ENCODE results near the gene HHIPL1. TPM values are rescaled to one million over a fixed set of nuclear protein-coding genes. Genes with fewer than 3 reads are reported as not detected.

The HHIPL1 gene
- total RNA-seq, 1 experiment from 2014 or later, result not detected

DNA sequence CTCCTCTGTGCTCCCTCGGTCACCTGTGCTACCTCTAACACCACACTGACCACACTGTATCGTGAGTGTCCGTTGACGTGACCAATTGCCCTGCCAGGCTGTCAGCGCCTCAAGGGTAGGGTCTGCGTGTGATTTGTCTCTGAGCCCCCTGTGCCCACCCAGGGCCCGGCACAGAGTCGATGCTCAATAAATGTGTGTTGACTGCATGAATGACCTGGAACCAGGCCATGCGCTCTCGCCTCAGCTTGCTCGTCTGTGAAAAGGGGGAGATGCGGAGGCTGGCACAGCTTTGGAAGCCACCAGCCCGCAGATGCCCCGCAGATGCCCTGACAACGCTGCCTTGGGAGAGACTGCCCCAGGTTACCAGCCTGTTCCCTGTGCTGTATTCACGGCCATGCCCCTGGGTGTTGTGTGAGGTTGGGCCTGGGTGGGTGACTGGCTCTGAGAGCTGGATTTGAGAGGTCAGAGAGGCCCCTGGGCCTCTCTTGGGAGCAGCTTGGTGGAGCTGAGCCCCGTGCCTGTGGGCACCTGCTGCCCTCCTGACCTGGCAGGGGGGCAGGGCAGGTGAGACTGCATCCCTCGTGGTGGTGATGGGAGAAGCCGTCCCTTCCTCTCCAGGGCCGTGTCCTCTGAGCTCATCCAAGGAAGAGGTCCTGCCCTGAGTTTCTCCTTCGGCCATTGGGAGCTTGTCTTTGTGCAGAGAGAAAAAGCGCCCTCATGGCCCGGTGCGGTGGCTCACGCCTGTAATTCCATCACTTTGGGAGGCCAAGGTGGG lies 82.4 kb downstream of the HHIPL1 start:
- no peak overlapping the region for H3K27ac Mint-ChIP-seq (ENCODE audit: unreplicated experiment)
- intact Hi-C loops (cut with micrococcal nuclease; ENCODE audit: unreplicated experiment), result no loop called here
- no peak for DNase-seq
- H3K36me3 Mint-ChIP-seq (ENCODE audit: insufficient read depth, unreplicated experiment), result no peaks in the 10 kb centered on the region
- H3K4me3 Mint-ChIP-seq (ENCODE audit: low read depth, unreplicated experiment), result no peak overlapping the region
- TF ChIP-seq, protein P1, sequence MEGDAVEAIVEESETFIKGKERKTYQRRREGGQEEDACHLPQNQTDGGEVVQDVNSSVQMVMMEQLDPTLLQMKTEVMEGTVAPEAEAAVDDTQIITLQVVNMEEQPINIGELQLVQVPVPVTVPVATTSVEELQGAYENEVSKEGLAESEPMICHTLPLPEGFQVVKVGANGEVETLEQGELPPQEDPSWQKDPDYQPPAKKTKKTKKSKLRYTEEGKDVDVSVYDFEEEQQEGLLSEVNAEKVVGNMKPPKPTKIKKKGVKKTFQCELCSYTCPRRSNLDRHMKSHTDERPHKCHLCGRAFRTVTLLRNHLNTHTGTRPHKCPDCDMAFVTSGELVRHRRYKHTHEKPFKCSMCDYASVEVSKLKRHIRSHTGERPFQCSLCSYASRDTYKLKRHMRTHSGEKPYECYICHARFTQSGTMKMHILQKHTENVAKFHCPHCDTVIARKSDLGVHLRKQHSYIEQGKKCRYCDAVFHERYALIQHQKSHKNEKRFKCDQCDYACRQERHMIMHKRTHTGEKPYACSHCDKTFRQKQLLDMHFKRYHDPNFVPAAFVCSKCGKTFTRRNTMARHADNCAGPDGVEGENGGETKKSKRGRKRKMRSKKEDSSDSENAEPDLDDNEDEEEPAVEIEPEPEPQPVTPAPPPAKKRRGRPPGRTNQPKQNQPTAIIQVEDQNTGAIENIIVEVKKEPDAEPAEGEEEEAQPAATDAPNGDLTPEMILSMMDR (IDR thresholded peaks at IDR 0.05; ENCODE audit: unreplicated experiment), result no peak
- no peaks in the 10 kb centered on the region for H3K9me3 Mint-ChIP-seq (ENCODE audit: low read depth, unreplicated experiment)
- BruUV-seq (replicated peaks), result no TSS peak
- CTCF ChIA-PET, result interaction anchor here (0.5 to 0.6 kb wide), 2 partner anchors 13 to 43 kb away, joined by 4 to 5 read pairs; partner anchors contain the start of gene CYP46A1
- H3K4me1 Mint-ChIP-seq (ENCODE audit: low read depth, unreplicated experiment), result no peaks in the 10 kb centered on the region
- H3K27me3 Mint-ChIP-seq (ENCODE audit: unreplicated experiment), result peaks cover 53% of the 10 kb centered on the region

GRCh38 chr14:99728231-99728920 lies 83.4 kb downstream of the HHIPL1 start:
- peaks cover 53% of the 10 kb centered on the region for H3K27me3 Mint-ChIP-seq (ENCODE audit: unreplicated experiment)
- no peaks in the 10 kb centered on the region for H3K9me3 Mint-ChIP-seq (ENCODE audit: low read depth, unreplicated experiment)
- intact Hi-C loops (cut with micrococcal nuclease; ENCODE audit: unreplicated experiment), result no loop called here
- TF ChIP-seq, protein P1 (IDR thresholded peaks at IDR 0.05; ENCODE audit: unreplicated experiment), result no peak
- no peak for DNase-seq
- H3K4me1 Mint-ChIP-seq (ENCODE audit: low read depth, unreplicated experiment), result peaks cover 4% of the 10 kb centered on the region
- BruUV-seq (replicated peaks), result no TSS peak
- H3K4me3 Mint-ChIP-seq (ENCODE audit: low read depth, unreplicated experiment), result no peak overlapping the region
- no peak overlapping the region for H3K27ac Mint-ChIP-seq (ENCODE audit: unreplicated experiment)
- no peaks in the 10 kb centered on the region for H3K36me3 Mint-ChIP-seq (ENCODE audit: insufficient read depth, unreplicated experiment)
- CTCF ChIA-PET, result no interaction called here

- no peaks in the 10 kb centered on the region for H3K36me3 Mint-ChIP-seq (ENCODE audit: insufficient read depth, unreplicated experiment)
- BruUV-seq (replicated peaks), result no TSS peak
- H3K27ac Mint-ChIP-seq (ENCODE audit: unreplicated experiment), result no peak overlapping the region
- DNase-seq, result no peak
- H3K4me3 Mint-ChIP-seq (ENCODE audit: low read depth, unreplicated experiment), result no peak overlapping the region
- CTCF ChIA-PET, result no interaction called here
- intact Hi-C loops (cut with micrococcal nuclease; ENCODE audit: unreplicated experiment), result no loop called here
- TF ChIP-seq, protein P1 (IDR thresholded peaks at IDR 0.05; ENCODE audit: unreplicated experiment), result no peak
- H3K27me3 Mint-ChIP-seq (ENCODE audit: unreplicated experiment), result peaks cover 53% of the 10 kb centered on the region
- H3K4me1 Mint-ChIP-seq (ENCODE audit: low read depth, unreplicated experiment), result peaks cover 11% of the 10 kb centered on the region
- no peaks in the 10 kb centered on the region for H3K9me3 Mint-ChIP-seq (ENCODE audit: low read depth, unreplicated experiment)
Observed at GRCh38 chr14:99728981-99729451, 84.1 kb downstream of the HHIPL1 start.

Other genes starting within 250 kb of the HHIPL1 start
- 51.5 and 52.6 TPM in 2 replicates for gene SETD3, start 164.3 kb upstream of the HHIPL1 start, total RNA-seq (2022)
- 71.5 and 82.8 TPM in 2 replicates for gene CCNK, start 163.7 kb upstream of the HHIPL1 start, total RNA-seq (2022)
- gene CCDC85C, start 40.9 kb upstream of the HHIPL1 start, total RNA-seq (2022), result 44.6 and 45.1 TPM in 2 replicates
- gene CYP46A1, start 39.2 kb downstream of the HHIPL1 start, total RNA-seq (2022), result not detected in 2 replicates
- 2.5 and 4.7 TPM in 2 replicates for gene EML1, start 148.3 kb downstream of the HHIPL1 start, total RNA-seq (2022)